Right lobe of liver (tissue), 6 donors: Measurements from ENCODE around the gene KCNQ5. TPM values are rescaled to one million over a fixed set of nuclear protein-coding genes. Genes with fewer than 3 reads are reported as not detected.

Experiments
- ATAC-seq, 4 donors: fragments of 200-7000 bp; cut with Tn5 transposase; one replicate each; pipeline ENCODE4 v1.9.1; 2020; ENCODE audit warnings: mild to moderate bottlenecking in 4 of 4, moderate library complexity in 4 of 4
- DNase-seq, 3 donors: peaks; one replicate each; pipeline ENCODE4 v3.0.0-alpha.2; 2020
- H3K27ac ChIP-seq, 3 donors: fragments of 200-600 bp; one replicate each; pipeline ENCODE4 v1.8.0; 2022
- H3K27me3 ChIP-seq, 2 donors: fragments of 200-600 bp; one replicate each; pipeline ENCODE4 v1.8.0; 2022
- H3K36me3 ChIP-seq, 4 donors: fragments of 200-600 bp; sonication (generic) in 1 of 4; one replicate each; pipeline versions ENCODE4 v1.5.1 to v1.8.0; 2017 to 2022; ENCODE audit warnings: control low read depth in 1 of 4
- H3K4me1 ChIP-seq, 4 donors: fragments of 200-600 bp; sonication (generic) in 1 of 4; one replicate each; pipeline versions ENCODE4 v1.5.1 to v1.8.0; 2017 to 2022; ENCODE audit warnings: control low read depth in 1 of 4
- H3K4me3 ChIP-seq, 3 donors: fragments of 200-600 bp; one replicate each; pipeline ENCODE4 v1.8.0; 2022
- H3K9me3 ChIP-seq, 4 donors: fragments of 200-600 bp; sonication (generic) in 1 of 4; one replicate each; pipeline versions ENCODE4 v1.5.1 to v1.8.0; 2017 to 2022; ENCODE audit warnings: control low read depth in 1 of 4
- POLR2A ChIP-seq: fragments of 450-650 bp; IDR thresholded peaks from one replicate; pipeline ENCODE4 v1.6.1; 2017; ENCODE audit warnings: antibody characterized with exemption, mild to moderate bottlenecking
- WGBS: methylation state at CpG from one replicate; pipeline ENCODE4 v1.1.6; 2018; ENCODE audit warnings: low coverage, low lambda C conversion rate; ENCODE audit not compliant: insufficient coverage; ENCODE audit errors: missing lambda C conversion rate; 5-methylcytosine and 5-hydroxymethylcytosine counted together
- intact Hi-C, 2 donors: fragments of 100-400 bp; cut with DNase I; formaldehyde crosslinking; loops; one replicate each; pipeline versions ENCODE4 v1.11.2 to v1.14.1; 2022
- total RNA-seq, 6 experiments: library from RNA; depleted of rRNA in 2 of 6; stranded (reverse); fragments of >200 nt in 2 of 6; fragmentation: NEBNext Ultra II Directional in 3 of 6; extraction: Animal tissue kit (Norgen Biotek cat#: 25700) in 3 of 6; gene quantifications; one replicate each; pipeline versions ENCODE4 v1.1.0 to v1.2.4, GENCODE V29; 2016 to 2023
- TF ChIP-seq, protein P1 (sequence below), 4 donors: fragments of 200-600 bp in 3 of 4; fragments of 450-650 bp in 1 of 4; IDR thresholded peaks; one replicate each; pipeline versions ENCODE4 v1.5.1 to v1.8.0; 2016 to 2022; ENCODE audit warnings: antibody characterized with exemption in 4 of 4, mild to moderate bottlenecking in 2 of 4
- donor health status: DM: no; HTN: yes; CAD: no.
- donor health status: DM: no; HTN: no; CAD: no.
- donor health status: DM: no; HTN: no; CAD: no.
- donor health status: DM: no; HTN: yes; CAD: no.
- donor health status: DM: no; HTN: yes; CAD: no.

Gene KCNQ5
- total RNA-seq, 6 experiments from 2014 or later, result 0.04 to 0.11 TPM; not detected in 4

DNA sequence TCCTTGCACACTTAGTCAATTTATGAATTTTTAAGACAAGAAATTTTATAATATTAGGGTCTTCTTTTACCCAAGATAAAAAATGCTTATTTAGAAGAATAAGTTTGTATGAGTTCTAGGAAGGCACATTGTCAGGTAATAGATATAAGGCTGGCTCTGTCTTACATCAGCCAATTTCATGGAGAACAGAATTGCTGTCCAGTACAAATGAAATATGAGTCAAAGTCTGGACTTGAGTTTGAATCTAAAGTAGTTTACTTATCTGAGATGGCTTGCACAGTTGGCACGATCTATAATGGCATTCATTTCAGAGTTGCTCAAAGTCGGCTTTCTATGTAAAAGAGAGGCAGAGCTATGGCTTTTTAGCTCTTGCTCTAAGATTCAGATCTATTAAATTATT is 228.2 kb downstream of the KCNQ5 start:
- no peak overlapping the region for H3K4me3 ChIP-seq

DNA sequence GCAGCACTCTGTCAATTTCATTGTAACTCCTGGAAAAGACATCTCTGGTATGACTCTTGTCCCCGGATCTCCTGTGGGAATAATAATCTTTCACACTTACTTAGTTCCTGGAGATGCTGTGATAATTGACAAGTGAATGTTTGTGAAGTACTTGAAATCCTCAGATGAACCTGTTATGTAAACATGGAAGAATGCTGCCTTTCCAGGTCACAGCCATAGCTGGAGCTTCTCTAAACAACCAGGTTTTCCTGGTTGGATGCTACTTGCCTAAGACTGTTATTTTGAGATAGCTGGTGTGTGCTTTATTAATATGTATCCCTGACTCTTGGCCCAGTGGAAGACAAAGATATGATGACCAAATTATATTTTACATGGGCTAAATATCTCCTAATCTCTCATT is 228.6 kb downstream of the KCNQ5 start:
- WGBS, result 27% methylated on average over 1 of the region's 1 CpG
- no peak overlapping the region for H3K27ac ChIP-seq
- no peak for ATAC-seq
- no peaks in the 10 kb centered on the region for H3K36me3 ChIP-seq
- H3K4me1 ChIP-seq, result no peaks in the 10 kb centered on the region
- no peak for DNase-seq
- TF ChIP-seq POLR2A, result no peak
- TF ChIP-seq, protein P1, sequence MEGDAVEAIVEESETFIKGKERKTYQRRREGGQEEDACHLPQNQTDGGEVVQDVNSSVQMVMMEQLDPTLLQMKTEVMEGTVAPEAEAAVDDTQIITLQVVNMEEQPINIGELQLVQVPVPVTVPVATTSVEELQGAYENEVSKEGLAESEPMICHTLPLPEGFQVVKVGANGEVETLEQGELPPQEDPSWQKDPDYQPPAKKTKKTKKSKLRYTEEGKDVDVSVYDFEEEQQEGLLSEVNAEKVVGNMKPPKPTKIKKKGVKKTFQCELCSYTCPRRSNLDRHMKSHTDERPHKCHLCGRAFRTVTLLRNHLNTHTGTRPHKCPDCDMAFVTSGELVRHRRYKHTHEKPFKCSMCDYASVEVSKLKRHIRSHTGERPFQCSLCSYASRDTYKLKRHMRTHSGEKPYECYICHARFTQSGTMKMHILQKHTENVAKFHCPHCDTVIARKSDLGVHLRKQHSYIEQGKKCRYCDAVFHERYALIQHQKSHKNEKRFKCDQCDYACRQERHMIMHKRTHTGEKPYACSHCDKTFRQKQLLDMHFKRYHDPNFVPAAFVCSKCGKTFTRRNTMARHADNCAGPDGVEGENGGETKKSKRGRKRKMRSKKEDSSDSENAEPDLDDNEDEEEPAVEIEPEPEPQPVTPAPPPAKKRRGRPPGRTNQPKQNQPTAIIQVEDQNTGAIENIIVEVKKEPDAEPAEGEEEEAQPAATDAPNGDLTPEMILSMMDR (IDR thresholded peaks at IDR 0.05), result no peak
- H3K4me3 ChIP-seq, result no peak overlapping the region
- no peaks in the 10 kb centered on the region for H3K9me3 ChIP-seq
- H3K27me3 ChIP-seq, result no peaks in the 10 kb centered on the region
- intact Hi-C loops, result no loop called here

More for the DNA sequence above, 228.2 kb downstream of the KCNQ5 start:
- Histone ChIP-seq H3K36me3 (no peaks in the 10 kb centered on the region), H3K4me1 (no peaks in the 10 kb centered on the region), H3K27me3 (no peaks in the 10 kb centered on the region), H3K9me3 (no peaks in the 10 kb centered on the region), H3K27ac (no peak overlapping the region)
- DNase-seq (no peak), ATAC-seq (no peak)
- 47% methylated on average over 2 of the region's 2 CpGs for WGBS
- TF ChIP-seq POLR2A, result no peak
- TF ChIP-seq, protein P1 (IDR thresholded peaks at IDR 0.05), result no peak
- intact Hi-C loops, result no loop called here

DNA sequence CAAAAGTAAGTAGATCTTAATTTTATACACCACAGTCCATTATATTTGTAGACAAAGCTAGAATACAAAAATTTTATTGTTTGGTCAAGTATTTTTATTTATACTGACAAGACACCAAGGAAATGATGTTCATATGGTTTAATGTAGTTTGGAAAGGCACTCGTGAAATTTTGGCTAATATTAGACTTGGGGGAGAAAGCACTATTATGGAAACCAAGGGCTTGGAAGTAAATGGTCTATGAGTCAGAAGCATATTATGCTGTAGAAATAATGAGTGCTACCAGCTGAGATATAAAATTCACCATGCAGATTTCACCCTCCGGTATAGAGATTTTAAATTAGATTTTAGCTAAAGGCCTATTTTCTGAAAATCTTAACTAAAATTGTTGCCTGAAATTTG is 233.6 kb downstream of the KCNQ5 start:
- no peaks in the 10 kb centered on the region for H3K9me3 ChIP-seq
- no peak for ATAC-seq
- 67% methylated on average over 2 of the region's 2 CpGs for WGBS
- no peaks in the 10 kb centered on the region for H3K36me3 ChIP-seq
- no peak overlapping the region for H3K4me3 ChIP-seq
- DNase-seq, result no peak
- H3K4me1 ChIP-seq, result no peaks in the 10 kb centered on the region
- no peak overlapping the region for H3K27ac ChIP-seq
- TF ChIP-seq POLR2A, result no peak
- TF ChIP-seq, protein P1 (IDR thresholded peaks at IDR 0.05), result no peak
- intact Hi-C loops, result no loop called here
- no peaks in the 10 kb centered on the region for H3K27me3 ChIP-seq

DNA sequence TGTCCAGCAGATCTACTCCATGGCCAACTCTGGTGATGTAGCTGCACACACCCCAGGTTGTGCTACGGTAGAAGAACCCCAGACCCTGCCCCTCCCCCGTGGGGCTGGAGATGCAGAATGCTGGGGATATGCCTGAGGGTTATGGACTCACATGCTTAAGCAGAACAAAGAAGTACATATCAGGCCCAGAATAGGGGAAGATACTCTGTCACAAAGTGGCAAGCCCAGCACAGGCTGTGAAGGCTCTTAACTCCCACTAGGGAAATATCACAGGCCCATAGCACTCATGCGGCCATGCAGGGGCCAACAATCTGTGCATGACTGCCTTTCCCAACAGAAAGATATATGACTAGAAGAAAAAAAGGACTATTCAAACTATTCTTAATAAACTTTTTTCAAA is 234.9 kb downstream of the KCNQ5 start:
- Histone ChIP-seq H3K27ac (no peak overlapping the region), H3K9me3 (no peaks in the 10 kb centered on the region), H3K4me3 (no peak overlapping the region), H3K4me1 (no peaks in the 10 kb centered on the region), H3K36me3 (no peaks in the 10 kb centered on the region), H3K27me3 (no peaks in the 10 kb centered on the region)
- intact Hi-C loops, result no loop called here
- TF ChIP-seq POLR2A, result no peak
- TF ChIP-seq, protein P1 (IDR thresholded peaks at IDR 0.05), result no peak
- ATAC-seq (no peak), DNase-seq (no peak)
- WGBS, result 51% methylated on average over 3 of the region's 3 CpGs
